CD14-positive monocyte (primary cell): Measurements from ENCODE around the gene LAX1. TPM values are rescaled to one million over a fixed set of nuclear protein-coding genes. Genes with fewer than 3 reads are reported as not detected.

ENCODE experiments used
- DNase-seq, 3 donors: peaks; one replicate each; pipeline ENCODE4 v3.0.0-alpha.2; 2011 to 2022
- H2AFZ ChIP-seq: 2 replicates; pipeline ENCODE4 v1.6.0; 2012; ENCODE audit warnings: mild to moderate bottlenecking, low read depth, low read length, inconsistent platforms; ENCODE audit not compliant: insufficient read depth, poor library complexity, severe bottlenecking
- H3K27ac ChIP-seq, 2 donors: 1 replicate in 1 of 2; 2 replicates in 1 of 2; pipeline ENCODE4 v1.5.1; 2012 to 2013; ENCODE audit warnings: low read length in 2 of 2, control low read depth in 1 of 2, inconsistent platforms in 1 of 2, low read depth in 1 of 2, mild to moderate bottlenecking in 1 of 2
- H3K27me3 ChIP-seq, 2 donors: one replicate each; pipeline versions ENCODE4 v1.6.0 to v1.6.1; 2011 to 2013; ENCODE audit warnings: low read length in 2 of 2; ENCODE audit not compliant: control insufficient read depth in 2 of 2, insufficient read depth in 2 of 2
- H3K36me3 ChIP-seq, 2 donors: replicated peaks in 1 of 2; 1 replicate in 1 of 2; 2 replicates in 1 of 2; pipeline versions ENCODE4 v1.5.1 to v1.6.1; 2012 to 2013; ENCODE audit warnings: low read length in 2 of 2, control low read depth in 1 of 2, inconsistent platforms in 1 of 2, mild to moderate bottlenecking in 1 of 2; ENCODE audit not compliant: insufficient read depth in 2 of 2, control insufficient read depth in 1 of 2
- H3K4me1 ChIP-seq, 2 donors: 1 replicate in 1 of 2; 2 replicates in 1 of 2; pipeline versions ENCODE4 v1.5.1 to v1.6.1; 2012 to 2013; ENCODE audit warnings: low read length in 2 of 2, control low read depth in 1 of 2, inconsistent platforms in 1 of 2, mild to moderate bottlenecking in 1 of 2, moderate library complexity in 1 of 2; ENCODE audit not compliant: insufficient read depth in 2 of 2, control insufficient read depth in 1 of 2
- H3K4me2 ChIP-seq: replicated peaks from 2 replicates; pipeline ENCODE3; 2012; ENCODE audit warnings: low read length, moderate library complexity, mild to moderate bottlenecking; ENCODE audit not compliant: poor library complexity, severe bottlenecking; ENCODE audit errors: extremely low read depth
- H3K4me3 ChIP-seq, 3 experiments: fragments of 200-600 bp in 1 of 3; sonication (generic) in 1 of 3; replicated peaks in 1 of 3; 1 replicate in 2 of 3; 2 replicates in 1 of 3; pipeline ENCODE4 v1.5.1; 2011 to 2013; ENCODE audit warnings: low read length in 3 of 3, mild to moderate bottlenecking in 3 of 3, control low read depth in 2 of 3, low read depth in 2 of 3, inconsistent platforms in 1 of 3, moderate library complexity in 1 of 3
- H3K79me2 ChIP-seq: 2 replicates; pipeline ENCODE4 v1.6.0; 2012; ENCODE audit warnings: mild to moderate bottlenecking, control low read depth, inconsistent platforms, low read length, moderate library complexity; ENCODE audit not compliant: insufficient read depth
- H3K9ac ChIP-seq: 2 replicates; pipeline ENCODE4 v1.6.0; 2017; ENCODE audit warnings: low read length, mild to moderate bottlenecking; ENCODE audit not compliant: insufficient read depth, poor library complexity, severe bottlenecking
- H3K9me3 ChIP-seq, 2 donors: replicated peaks in 1 of 2; 1 replicate in 1 of 2; 2 replicates in 1 of 2; pipeline versions ENCODE4 v1.5.1 to v1.6.1; 2012 to 2013; ENCODE audit warnings: low read length in 2 of 2, control low read depth in 1 of 2; ENCODE audit not compliant: control insufficient read depth in 1 of 2, insufficient read depth in 1 of 2
- H4K20me1 ChIP-seq: 2 replicates; pipeline ENCODE4 v1.6.0; 2012; ENCODE audit warnings: mild to moderate bottlenecking, low read length, control low read depth, moderate library complexity; ENCODE audit not compliant: insufficient read depth
- H3K27ac Mint-ChIP-seq, 7 donors: one replicate each; pipeline ENCODE4 v1.8.0; 2020; ENCODE audit warnings: mild to moderate bottlenecking in 7 of 7, mixed read lengths in 7 of 7, moderate library complexity in 6 of 7, inconsistent platforms in 2 of 7
- H3K27me3 Mint-ChIP-seq, 3 donors: one replicate each; pipeline ENCODE4 v1.8.0; 2021 to 2022; ENCODE audit warnings: low read depth in 3 of 3, mild to moderate bottlenecking in 3 of 3, mixed read lengths in 3 of 3, moderate library complexity in 3 of 3, inconsistent platforms in 1 of 3
- H3K36me3 Mint-ChIP-seq, 2 donors: one replicate each; pipeline ENCODE4 v1.8.0; 2020; ENCODE audit warnings: mixed read lengths in 2 of 2, inconsistent platforms in 1 of 2, mild to moderate bottlenecking in 1 of 2
- H3K4me1 Mint-ChIP-seq: one replicate; pipeline ENCODE4 v1.8.0; 2020; ENCODE audit warnings: mild to moderate bottlenecking, mixed read lengths
- H3K4me3 Mint-ChIP-seq, 2 donors: one replicate each; pipeline ENCODE4 v1.8.0; 2020; ENCODE audit warnings: mild to moderate bottlenecking in 2 of 2, mixed read lengths in 2 of 2, moderate library complexity in 1 of 2
- H3K9me3 Mint-ChIP-seq, 7 donors: one replicate each; pipeline ENCODE4 v1.8.0; 2020 to 2022; ENCODE audit warnings: mixed read lengths in 7 of 7, mild to moderate bottlenecking in 6 of 7, moderate library complexity in 6 of 7, inconsistent platforms in 2 of 7
- CTCF ChIP-seq: fragments of 200-600 bp; IDR thresholded peaks from one replicate; pipeline ENCODE4 v1.8.0; 2022; ENCODE audit warnings: antibody characterized with exemption, mild to moderate bottlenecking
- WGBS: methylation state at CpG from one replicate; pipeline ENCODE4 v1.1.5; 2013; ENCODE audit warnings: missing lambda C conversion rate; ENCODE audit not compliant: insufficient coverage; 5-methylcytosine and 5-hydroxymethylcytosine counted together
- intact Hi-C, 2 donors: fragments of 100-400 bp; cut with micrococcal nuclease; formaldehyde crosslinking; loops; one replicate each; pipeline versions ENCODE4 v1.15.0 to v1.15.1; 2023
- polyA plus RNA-seq, 3 donors: library from polyadenylated mRNA; depleted of rRNA in 1 of 3; unstranded in 2 of 3; stranded (reverse) in 1 of 3; fragments of 300-500 nt in 2 of 3; fragments of >200 nt in 1 of 3; fragmentation: Illumina TruSeq in 2 of 3; gene quantifications; 1 replicate in 2 of 3; 2 replicates in 1 of 3; pipeline ENCODE4 v1.2.3, GENCODE V29; 2012 to 2021

LAX1 gene
- polyA plus RNA-seq, 3 donors, result 0.07 TPM; not detected in 2

DNA sequence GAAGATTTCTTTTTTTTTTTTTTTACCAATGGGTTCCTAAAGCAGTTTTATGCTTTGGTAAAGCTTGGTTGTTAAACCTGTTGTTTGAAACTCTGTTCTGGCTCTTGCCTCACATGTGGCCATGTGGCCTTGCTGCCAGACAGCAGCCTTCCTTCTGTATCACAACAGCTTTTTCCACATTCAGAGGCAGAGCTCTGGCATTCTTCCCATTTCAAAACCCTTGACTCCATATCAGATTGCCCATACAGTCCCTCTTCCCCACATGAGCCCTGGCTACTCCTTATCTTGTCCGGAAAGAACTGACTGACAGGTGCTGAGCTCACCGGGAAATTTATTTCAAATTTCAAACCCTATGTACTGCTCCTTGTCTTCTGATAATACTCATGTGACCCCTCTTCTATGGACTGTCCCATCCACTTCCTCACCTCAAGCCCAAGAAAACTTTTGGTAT, 38.5 kb upstream of the LAX1 start:
- Histone ChIP-seq H3K4me3 (no peak overlapping the region), H3K79me2 (no peaks in the 10 kb centered on the region), H2AFZ (no peak overlapping the region), H3K27ac (no peak overlapping the region), H3K27me3 (no peaks in the 10 kb centered on the region), H3K9me3 (no peaks in the 10 kb centered on the region), H3K9ac (no peak overlapping the region), H3K4me1 (no peaks in the 10 kb centered on the region), H3K36me3 (peaks cover 81 to 98% of the 10 kb centered on the region in 2 donors), H4K20me1 (no peaks in the 10 kb centered on the region), H3K4me2 (no peak overlapping the region)
- Mint-ChIP-seq H3K9me3 (no peaks in the 10 kb centered on the region), H3K27me3 (peaks cover 0 to 2% (median 0%) of the 10 kb centered on the region in 3 donors), H3K36me3 (peaks cover 77 to 97% of the 10 kb centered on the region in 2 donors), H3K4me1 (peaks cover 5% of the 10 kb centered on the region), H3K27ac (peak overlapping the region in 2 of 7 donors; percentile 3 to 63), H3K4me3 (no peak overlapping the region)
- 100% methylated on average over 2 of the region's 2 CpGs for WGBS
- no peak for TF ChIP-seq CTCF
- intact Hi-C loops, result no loop called here
- no peak for DNase-seq

DNA sequence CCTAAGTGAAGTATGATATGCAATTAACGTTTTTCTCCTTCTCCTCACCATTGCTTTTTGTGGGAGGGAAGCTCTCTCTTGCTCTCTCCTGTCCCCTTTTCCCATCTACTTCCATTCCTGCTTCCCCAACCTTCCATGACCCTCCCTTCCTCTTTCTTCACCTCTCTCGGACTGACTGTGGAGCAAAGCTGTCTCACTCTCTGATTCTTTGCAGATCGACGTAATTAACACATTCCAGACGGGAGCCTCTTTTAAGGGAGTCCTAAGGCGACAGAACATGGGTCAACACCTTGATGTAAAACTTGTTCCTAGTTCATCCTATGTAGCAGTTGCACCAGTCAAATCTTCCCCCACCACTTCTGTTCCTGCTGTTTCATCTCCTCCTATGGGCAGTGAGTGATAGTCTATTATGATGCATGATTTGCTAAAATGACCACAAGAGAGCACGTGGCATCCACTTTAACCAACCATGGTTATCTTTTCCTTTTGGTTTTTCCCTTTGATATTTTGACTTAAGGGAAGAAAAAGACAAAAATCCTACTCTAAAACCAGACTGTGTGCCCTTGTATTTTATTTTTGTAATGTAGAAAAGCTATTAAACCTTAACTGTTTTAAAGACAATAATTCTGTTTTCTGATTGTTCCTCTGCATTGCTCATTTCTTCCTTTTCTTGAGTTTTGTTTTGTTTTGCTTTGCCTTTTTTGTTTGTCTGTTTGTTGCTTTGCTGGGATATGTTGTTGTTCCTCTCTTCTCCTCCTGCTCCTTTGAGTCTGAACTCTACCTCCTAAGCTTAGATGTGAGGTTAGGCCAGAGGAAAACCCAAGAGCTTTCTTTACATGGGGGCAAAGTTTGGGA, 31.7 kb upstream of the LAX1 start:
- H3K36me3 ChIP-seq, result peaks cover 43 to 85% of the 10 kb centered on the region in 2 donors

More for the DNA sequence above, 31.7 kb upstream of the LAX1 start:
- peaks cover 70 to 94% of the 10 kb centered on the region in 2 donors for H3K36me3 Mint-ChIP-seq
- no peaks in the 10 kb centered on the region for H3K9me3 Mint-ChIP-seq
- Histone ChIP-seq H3K27ac (peak overlapping the region in 1 of 2 donors; percentile 26), H3K9ac (no peak overlapping the region), H3K9me3 (no peaks in the 10 kb centered on the region), H3K4me1 (no peaks in the 10 kb centered on the region), H3K27me3 (no peaks in the 10 kb centered on the region), H3K4me3 (no peak overlapping the region), H4K20me1 (no peaks in the 10 kb centered on the region), H3K79me2 (no peaks in the 10 kb centered on the region), H2AFZ (no peak overlapping the region), H3K4me2 (no peak overlapping the region)
- peak overlapping the region in 3 of 7 donors; percentile 9 to 72 (median 30) for H3K27ac Mint-ChIP-seq
- TF ChIP-seq CTCF, result no peak
- no peak overlapping the region for H3K4me3 Mint-ChIP-seq
- DNase-seq, result no peak
- peaks cover 0 to 4% (median 0%) of the 10 kb centered on the region in 3 donors for H3K27me3 Mint-ChIP-seq
- WGBS, result 81% methylated on average over 3 of the region's 7 CpGs
- H3K4me1 Mint-ChIP-seq, result peaks cover 12% of the 10 kb centered on the region
- intact Hi-C loops, result no loop called here
